ENCODE measurements around the gene OARD1.
A peak's percentile ranks its signal among the peaks of the same experiment; 100 is the strongest.
"Not testable (repeated sequence)": the region's sequence is repeated elsewhere in the genome, so short reads cannot be mapped to it uniquely, and the experiment has no call there.

The OARD1 gene

GRCh38 chr6:41071923-41072835, at the start of gene OARD1:
Gene OARD1 (minus strand): TSS chr6:41072356. CDS start chr6:41071634, 722 bp downstream.
- peak; percentile 58 to 99 for DNase-seq (ENCODE audit: low read depth in 1 of 2, low spot score in 1 of 2)
- TF ChIP-seq JUND (IDR thresholded peaks at IDR 0.05; ENCODE audit: low read depth), result no peak
- in situ Hi-C loops (cut with HindIII; ENCODE audit: low pct_unique_long_range_greater_than_20kb, low sequenced_read_pairs), result no loop called here

DNA sequence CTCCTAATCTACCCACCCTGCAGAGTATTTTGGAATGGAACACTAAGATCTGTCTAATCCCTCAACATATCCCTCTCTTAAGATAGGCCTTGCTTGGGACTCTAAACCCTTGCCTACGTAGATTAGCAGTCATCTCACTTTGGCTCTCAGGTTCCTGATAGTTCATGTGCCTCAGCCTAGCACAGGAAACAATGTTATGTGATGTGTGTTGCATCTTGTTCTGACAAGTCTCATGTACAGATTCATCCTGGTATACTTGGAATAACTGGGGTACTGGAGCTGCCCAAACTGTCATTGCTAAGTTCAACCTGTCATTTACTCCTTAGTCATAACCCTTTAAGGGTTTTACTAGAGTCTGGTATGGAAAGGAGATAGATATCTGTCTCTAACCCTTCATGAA, 47.9 kb upstream of the OARD1 start:
- in situ Hi-C loops (cut with HindIII; ENCODE audit: low pct_unique_long_range_greater_than_20kb, low sequenced_read_pairs), result no loop called here
- no peak for TF ChIP-seq JUND (IDR thresholded peaks at IDR 0.05; ENCODE audit: low read depth)
- DNase-seq (ENCODE audit: low read depth in 1 of 2, low spot score in 1 of 2), result no peak

DNA sequence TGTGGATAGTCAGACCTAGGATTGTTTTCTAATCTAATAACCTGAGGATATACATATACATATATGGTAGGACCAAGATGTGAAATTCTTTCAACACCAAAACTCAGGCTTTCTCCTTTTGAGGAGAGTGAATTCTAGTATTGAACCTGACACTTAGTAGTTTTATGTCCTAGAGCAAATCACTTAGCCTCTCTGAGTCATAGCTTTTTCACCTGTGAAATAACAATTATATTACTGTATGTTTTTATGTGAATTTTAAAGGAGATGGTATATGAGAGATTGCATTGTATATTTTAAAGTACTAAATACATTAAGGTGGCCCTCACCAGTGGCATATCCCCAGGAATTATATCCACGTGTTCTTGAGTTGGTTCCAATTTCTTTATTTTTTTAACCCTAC, 47.4 kb upstream of the OARD1 start:
- in situ Hi-C loops (cut with HindIII; ENCODE audit: low pct_unique_long_range_greater_than_20kb, low sequenced_read_pairs), result no loop called here

DNA sequence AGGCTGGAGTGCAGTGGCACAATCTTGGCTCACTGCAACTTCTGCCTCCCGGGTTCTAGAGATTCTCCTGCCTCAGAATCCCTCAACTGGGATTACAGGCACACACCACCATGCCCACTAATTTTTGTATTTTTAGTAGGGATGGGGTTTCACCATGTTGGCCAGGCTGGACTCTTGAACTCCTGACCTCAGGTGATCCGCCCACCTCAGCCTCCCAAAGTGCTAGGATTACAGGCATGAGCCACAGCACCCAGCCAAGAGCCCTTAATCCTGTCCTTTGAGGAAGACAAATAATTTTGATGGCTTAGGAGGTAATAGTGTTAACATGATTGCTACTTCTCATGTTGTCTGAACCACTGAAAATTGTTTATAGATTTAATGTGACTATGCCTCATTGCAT, 42.9 kb upstream of the OARD1 start:
- DNase-seq (ENCODE audit: low read depth in 1 of 2, low spot score in 1 of 2); in situ Hi-C loops (cut with HindIII; ENCODE audit: low pct_unique_long_range_greater_than_20kb, low sequenced_read_pairs): not testable (repeated sequence)

More for the DNA sequence above, 47.4 kb upstream of the OARD1 start:
- no peak for TF ChIP-seq JUND (IDR thresholded peaks at IDR 0.05; ENCODE audit: low read depth)
- no peak for DNase-seq (ENCODE audit: low read depth in 1 of 2, low spot score in 1 of 2)

DNA sequence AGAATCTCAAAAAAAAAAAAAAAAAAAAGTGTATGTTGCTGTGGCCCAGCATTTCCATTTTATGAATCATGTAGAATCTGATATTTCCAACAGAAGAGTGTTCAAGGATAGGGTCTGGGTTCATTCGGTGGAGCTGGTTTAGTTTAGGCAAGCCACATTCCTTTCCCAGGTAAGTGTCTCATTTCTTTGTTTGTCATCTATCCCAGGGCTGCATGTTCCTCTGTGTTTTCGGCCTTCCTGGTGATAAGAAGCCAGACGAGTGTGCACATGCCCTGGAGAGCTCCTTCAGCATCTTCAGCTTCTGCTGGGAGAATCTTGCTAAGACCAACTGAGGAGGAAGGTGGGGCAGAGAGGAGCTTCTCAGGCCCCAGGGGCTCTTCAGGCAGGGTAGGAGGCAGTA, 38.9 kb upstream of the OARD1 start:
- in situ Hi-C loops (cut with HindIII; ENCODE audit: low pct_unique_long_range_greater_than_20kb, low sequenced_read_pairs), result no loop called here
- TF ChIP-seq JUND (IDR thresholded peaks at IDR 0.05; ENCODE audit: low read depth), result no peak
- peak in 1 of 2 experiments; percentile 9 for DNase-seq (ENCODE audit: low read depth in 1 of 2, low spot score in 1 of 2)

GRCh38 chr6:41103847-41104246, 31.7 kb upstream of the OARD1 start:
- in situ Hi-C loops (cut with HindIII; ENCODE audit: low pct_unique_long_range_greater_than_20kb, low sequenced_read_pairs), result no loop called here
- no peak for TF ChIP-seq JUND (IDR thresholded peaks at IDR 0.05; ENCODE audit: low read depth)
- no peak for DNase-seq (ENCODE audit: low read depth in 1 of 2, low spot score in 1 of 2)

DNA sequence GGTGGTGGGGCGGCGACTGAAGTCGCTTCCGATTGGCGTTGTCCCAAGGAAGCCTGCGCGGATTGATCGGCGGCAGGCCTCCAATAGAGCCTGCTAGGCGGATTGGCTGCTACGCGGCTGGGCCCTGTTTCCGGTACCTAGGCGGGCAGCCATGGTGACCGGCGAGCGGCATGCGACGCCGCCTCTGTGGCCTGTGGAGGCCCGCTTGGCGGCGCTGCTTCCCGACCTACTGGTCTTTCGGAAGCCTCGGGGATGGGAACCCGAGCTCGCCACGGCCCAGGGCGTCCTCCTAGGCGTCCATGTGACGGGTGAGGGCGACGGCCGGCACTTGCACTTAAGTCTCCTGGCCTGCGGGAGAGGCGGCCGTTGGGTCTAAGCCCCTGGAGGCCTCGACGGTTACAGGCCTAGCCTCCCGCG, 28.7 kb upstream of the OARD1 start:
- TF ChIP-seq JUND (IDR thresholded peaks at IDR 0.05; ENCODE audit: low read depth), result no peak
- in situ Hi-C loops (cut with HindIII; ENCODE audit: low pct_unique_long_range_greater_than_20kb, low sequenced_read_pairs), result no loop called here
- DNase-seq (ENCODE audit: low read depth in 1 of 2, low spot score in 1 of 2), result no peak

GRCh38 chr6:41098366-41098765, 26.2 kb upstream of the OARD1 start:
- in situ Hi-C loops (cut with HindIII; ENCODE audit: low pct_unique_long_range_greater_than_20kb, low sequenced_read_pairs), result no loop called here
- no peak for DNase-seq (ENCODE audit: low read depth in 1 of 2, low spot score in 1 of 2)
- TF ChIP-seq JUND (IDR thresholded peaks at IDR 0.05; ENCODE audit: low read depth), result no peak

- TF ChIP-seq JUND (IDR thresholded peaks at IDR 0.05; ENCODE audit: low read depth), result no peak
- no peak for DNase-seq (ENCODE audit: low read depth in 1 of 2, low spot score in 1 of 2)
- in situ Hi-C loops (cut with HindIII; ENCODE audit: low pct_unique_long_range_greater_than_20kb, low sequenced_read_pairs), result no loop called here
Observed at GRCh38 chr6:41097467-41098090, 25.4 kb upstream of the OARD1 start.

- in situ Hi-C loops (cut with HindIII; ENCODE audit: low pct_unique_long_range_greater_than_20kb, low sequenced_read_pairs), result no loop called here
- DNase-seq (ENCODE audit: low read depth in 1 of 2, low spot score in 1 of 2), result no peak
- TF ChIP-seq JUND (IDR thresholded peaks at IDR 0.05; ENCODE audit: low read depth), result no peak
Observed at GRCh38 chr6:41093729-41094128, 21.6 kb upstream of the OARD1 start.

- no peak for TF ChIP-seq JUND (IDR thresholded peaks at IDR 0.05; ENCODE audit: low read depth)
- in situ Hi-C loops (cut with HindIII; ENCODE audit: low pct_unique_long_range_greater_than_20kb, low sequenced_read_pairs), result no loop called here
- peak in 1 of 2 experiments; percentile 58 for DNase-seq (ENCODE audit: low read depth in 1 of 2, low spot score in 1 of 2)
Observed at GRCh38 chr6:41092421-41093140, 20.4 kb upstream of the OARD1 start.

DNA sequence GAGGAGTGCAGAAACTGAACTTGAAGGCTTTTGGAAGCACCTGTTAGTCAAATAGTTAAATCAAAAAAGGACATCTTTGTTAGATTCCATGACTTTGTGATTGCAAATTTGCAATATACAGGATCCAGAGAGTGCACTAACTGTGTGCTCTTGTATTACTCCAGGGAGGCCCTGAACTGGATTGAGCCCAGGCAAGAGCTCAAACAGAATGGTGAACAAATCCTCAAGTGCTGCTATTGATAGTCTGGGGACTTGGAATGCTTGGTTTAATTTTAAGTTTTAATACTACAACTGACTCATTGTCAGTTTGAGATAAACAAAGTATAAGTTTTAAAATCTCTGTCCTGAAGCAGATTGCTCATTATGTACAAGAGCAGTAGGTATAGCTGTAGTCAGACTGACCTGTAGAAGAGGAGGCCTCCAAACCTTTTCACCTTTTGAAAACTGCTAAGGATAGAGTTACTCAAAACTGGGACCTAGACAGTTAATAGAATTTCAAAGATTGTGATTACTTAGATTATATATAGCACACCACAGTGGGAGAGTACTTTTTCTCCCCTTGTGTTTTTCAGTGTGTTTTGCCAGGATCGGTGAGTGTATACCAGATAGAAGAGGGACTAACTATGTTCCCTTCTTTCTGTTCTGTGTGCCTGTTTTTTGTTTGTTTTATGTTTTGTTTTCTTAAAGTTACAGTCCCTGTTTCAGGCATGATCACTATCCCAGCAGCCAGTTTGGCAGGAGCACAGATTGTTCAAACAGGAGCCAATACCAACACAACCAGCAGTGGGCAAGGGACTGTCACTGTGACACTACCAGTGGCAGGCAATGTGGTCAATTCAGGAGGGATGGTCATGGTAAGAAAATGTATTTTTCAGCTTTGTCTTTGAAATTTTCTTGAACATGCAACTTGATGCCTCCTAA, 18.9 kb upstream of the OARD1 start:
- TF ChIP-seq JUND (IDR thresholded peaks at IDR 0.05; ENCODE audit: low read depth), result no peak
- in situ Hi-C loops (cut with HindIII; ENCODE audit: low pct_unique_long_range_greater_than_20kb, low sequenced_read_pairs), result no loop called here

More for the DNA sequence above, 18.9 kb upstream of the OARD1 start:
- DNase-seq (ENCODE audit: low read depth in 1 of 2, low spot score in 1 of 2), result peak in 1 of 2 experiments; percentile 37

Data from T47D (cell line).